NCI-H2029 treated with DMSO at 0.1 percent for 48 hours (cell line): ENCODE data around the gene UFD1.

Experiments
- DNase-seq: peaks from one replicate; lab custom pipeline; 2025; lab: John Stamatoyannopoulos, UW

Gene UFD1

DNA sequence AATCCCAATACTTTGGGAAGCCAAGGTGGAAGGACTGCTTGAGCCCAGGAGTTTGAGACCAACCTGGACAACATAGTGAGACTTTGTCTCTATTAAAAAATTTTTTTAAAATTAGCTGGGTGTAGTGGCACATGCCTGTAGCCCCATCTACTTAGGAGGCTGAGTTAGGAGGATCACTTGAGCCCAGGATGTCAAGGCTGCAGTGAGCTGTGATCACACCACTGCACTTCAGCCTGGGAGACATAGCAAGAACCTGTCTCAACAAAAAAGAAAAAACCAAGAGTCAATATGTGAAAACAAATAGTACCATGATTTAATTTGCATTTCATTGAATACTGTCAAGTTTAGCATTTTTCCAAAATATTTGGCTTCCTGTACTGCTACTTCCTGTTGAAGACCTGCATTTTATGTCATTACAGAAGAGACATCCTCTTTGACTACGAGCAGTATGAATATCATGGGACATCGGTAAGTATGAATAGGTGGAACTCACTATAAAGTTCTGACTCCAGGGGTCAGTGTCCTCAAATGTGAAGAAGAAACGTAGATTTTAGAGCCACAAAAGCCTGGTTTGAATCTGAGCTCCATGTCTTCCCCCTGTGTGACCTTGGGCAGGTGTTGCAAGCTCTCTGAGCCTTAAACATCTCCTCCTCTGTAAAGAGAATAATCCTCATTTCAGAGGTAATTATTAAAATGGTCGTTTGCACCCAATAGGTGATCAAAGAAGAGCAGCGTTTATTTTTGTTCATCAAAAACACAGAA is 16.8 kb upstream of the UFD1 start:
- DNase-seq, result no peak

DNA sequence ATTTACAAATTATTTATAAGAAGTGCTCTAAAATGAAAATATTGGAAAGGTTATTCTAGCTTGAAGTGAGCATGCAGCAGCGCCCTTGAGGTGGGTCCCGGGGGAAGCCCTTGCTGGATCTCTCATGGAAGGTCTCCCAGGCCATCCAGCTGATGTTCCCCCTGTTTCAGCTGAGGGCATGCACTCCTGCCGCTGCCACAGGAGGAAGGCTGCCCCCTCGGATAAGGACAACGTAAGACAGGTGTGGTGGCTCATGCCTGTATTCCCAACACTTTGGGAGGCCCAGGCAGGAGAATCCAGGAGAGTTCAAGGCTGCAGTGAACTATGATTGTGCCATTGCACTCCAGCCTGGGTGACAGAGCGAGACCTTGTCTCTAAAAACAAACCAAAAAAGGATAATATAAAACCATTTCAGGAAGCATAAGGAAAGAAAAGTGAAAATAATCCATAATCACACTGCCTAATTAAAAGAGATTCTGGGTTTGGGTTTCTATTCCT is 15.7 kb upstream of the UFD1 start:
- no peak for DNase-seq

DNA sequence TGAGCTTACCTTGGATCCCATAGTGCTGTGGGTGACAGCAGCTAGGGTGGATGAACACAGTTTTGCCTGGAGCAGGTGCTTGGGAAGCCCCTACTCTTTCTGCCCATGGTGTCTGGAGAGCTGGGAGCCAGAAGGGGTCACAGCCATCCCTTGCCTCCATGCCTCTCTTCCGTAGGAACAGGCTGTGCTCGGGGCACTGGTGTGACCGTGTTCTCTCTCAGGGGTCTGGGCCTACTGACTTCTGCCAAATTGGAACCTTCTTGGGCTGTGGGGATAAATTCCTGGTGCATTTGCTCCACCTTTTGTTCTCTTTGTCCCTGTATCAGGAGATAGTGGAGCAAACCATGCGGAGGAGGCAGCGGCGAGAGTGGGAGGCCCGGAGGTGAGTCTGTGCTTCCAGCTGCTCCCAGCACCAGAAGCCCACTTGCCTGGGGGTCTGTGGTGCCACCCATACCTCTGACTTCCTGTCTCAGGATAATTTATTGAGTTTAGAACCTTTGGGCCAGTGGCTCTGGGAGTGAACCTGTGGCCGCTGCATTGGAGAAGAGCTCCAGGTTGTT is 15.1 kb upstream of the UFD1 start:
- no peak for DNase-seq

- no peak for DNase-seq
Measured at GRCh38 chr22:19492504-19493174, 13.6 kb upstream of the UFD1 start.

GRCh38 chr22:19490628-19491230 is 11.7 kb upstream of the UFD1 start:
- DNase-seq, result no peak

DNA sequence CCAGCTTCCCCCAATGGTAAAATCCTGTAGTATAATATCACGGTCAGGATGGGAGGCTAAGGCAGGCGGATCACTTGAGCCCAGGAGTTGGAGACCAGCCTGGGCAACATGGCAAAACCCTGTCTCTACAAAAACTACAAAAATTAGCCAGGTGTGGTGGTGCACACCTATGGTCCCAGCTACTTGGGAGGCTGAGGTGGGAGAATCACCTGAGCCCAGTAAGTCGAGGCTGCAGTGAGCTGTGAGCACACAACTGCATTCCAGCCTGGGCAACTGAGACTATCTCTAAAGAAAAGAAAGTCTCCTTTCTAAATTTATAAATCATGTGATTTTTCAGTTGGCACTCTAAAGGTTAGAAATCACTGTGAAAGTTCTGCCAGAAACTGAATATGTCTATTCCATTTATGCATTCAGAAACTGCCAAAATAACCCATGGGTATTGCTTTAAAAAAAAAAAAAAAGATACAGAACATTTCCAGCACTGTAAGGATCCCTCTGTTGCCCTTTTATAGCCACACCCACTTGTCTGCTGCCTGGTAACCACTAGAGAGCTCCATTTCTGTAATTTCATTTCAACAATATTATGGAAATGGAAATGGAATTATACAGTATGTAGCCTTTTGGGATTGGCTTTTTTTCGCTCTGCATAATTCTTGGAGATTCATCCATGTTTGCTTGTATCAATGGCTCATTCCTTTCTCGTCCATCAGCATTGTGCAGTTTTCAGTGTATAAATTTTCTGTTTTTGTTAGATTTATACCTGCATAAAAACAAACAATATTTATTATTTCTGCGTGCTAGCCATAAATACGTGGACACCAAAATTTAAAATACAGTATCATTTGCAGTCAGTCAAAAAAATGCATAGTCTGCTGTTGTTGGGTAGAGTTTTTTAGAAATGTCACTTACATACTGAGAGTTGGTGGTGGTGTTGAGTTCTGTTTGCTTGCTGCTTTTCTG is 10.2 kb upstream of the UFD1 start:
- DNase-seq, result no peak

DNA sequence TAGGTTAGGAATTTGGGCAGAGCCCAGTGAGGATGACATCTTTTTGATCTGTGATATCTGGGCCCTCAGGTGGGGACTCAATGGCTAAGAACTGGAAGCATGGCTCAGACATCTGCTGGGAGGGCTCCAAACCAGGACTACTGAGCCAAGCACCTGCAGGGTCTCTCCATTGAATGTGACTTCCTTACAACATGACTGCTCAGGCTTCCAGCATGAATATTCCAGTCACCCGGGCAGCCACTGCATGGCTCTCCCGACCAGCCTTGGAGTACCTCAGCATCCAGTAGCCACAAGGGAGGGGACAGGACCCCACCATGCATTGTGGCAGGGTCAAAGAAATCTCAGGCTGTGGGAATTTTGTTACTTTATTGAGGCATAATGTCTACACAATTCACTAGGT is 9.3 kb upstream of the UFD1 start:
- DNase-seq, result no peak

- no peak for DNase-seq
Measured at GRCh38 chr22:19483481-19484244, 4.7 kb upstream of the UFD1 start.

- no peak for DNase-seq
Measured at GRCh38 chr22:19482297-19482696, 3.3 kb upstream of the UFD1 start.

- DNase-seq, result no peak
Measured at GRCh38 chr22:19480789-19481188, 1.8 kb upstream of the UFD1 start.

- no peak for DNase-seq
Measured at GRCh38 chr22:19480173-19480568, 1.2 kb upstream of the UFD1 start.

DNA sequence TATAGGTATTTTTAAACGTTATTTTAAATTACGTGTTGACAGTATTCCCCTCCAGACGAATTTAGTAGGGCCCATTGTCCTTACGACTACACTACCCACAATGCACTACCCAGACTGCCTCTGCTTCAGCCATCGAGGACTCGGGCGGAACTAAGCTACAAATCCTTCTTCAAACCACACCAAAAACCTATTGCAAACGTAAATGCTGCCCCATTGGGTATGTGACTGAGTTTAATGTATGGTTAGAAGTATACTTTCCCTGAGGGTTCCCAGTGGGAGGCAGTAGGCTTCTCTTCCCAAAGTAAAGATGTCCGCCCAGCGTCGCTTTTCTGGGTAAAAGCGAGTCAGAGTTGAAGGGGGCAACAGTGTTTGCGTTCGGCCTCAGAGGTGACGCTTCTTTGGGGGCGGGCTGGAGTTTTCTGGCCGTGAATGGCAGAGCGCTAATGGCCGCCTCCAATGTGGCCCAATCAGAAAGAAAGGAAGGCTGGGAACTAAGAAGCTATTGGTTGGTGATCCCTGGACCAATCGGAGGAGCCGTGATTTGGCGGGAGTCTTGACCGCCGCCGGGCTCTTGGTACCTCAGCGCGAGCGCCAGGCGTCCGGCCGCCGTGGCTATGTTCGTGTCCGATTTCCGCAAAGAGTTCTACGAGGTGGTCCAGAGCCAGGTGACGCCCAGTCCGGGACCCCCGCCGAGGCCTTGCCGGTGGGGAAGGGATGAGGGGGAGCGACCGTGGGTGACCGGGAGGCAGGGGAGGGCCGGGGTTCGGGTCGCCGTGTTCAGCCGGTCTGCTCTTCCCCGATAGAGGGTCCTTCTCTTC is 571 bp upstream of the UFD1 start, which contains the start of gene CDC45:
Gene CDC45, plus strand, starts transcription at position 566 of the 818 bp plus-strand sequence. Its CDS starts 49 bp downstream, at position 615.
- peak; percentile 98 for DNase-seq

GRCh38 chr22:19478045-19478900 is 720 bp downstream of the UFD1 start:
- DNase-seq, result no peak

DNA sequence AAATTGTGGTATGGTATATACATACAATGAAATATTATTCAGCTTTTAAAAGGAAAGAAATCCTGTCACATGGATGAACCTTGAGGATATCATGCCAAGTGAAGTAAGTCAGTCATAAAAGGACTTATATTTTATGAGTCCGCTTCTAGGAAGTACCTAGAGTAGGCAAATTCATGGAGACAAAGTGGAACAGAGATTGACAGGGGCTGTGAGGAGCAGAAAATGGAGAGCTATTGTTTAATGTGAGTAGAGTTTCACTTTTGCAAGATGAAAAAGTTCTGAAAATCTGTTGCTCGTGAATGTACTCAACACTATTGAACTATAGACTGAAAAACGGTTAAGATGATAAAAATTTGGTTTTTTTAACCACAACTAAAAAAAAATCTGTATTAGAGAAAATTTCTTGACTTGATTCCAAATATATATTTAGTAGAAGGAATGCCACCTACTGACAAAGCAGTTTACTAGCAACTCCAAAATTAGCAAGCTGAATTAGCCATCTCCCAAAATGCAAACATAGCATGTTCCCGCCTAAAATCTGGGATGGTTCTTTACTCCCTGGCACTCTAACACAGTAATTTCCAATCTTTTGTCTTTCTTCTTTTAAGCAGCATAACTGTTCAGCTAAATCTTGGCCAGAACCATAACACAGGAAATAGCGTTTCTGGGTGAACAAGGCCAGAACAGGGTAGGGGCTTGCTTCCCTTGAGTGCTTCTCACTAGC is 1.5 kb downstream of the UFD1 start:
- no peak for DNase-seq

DNA sequence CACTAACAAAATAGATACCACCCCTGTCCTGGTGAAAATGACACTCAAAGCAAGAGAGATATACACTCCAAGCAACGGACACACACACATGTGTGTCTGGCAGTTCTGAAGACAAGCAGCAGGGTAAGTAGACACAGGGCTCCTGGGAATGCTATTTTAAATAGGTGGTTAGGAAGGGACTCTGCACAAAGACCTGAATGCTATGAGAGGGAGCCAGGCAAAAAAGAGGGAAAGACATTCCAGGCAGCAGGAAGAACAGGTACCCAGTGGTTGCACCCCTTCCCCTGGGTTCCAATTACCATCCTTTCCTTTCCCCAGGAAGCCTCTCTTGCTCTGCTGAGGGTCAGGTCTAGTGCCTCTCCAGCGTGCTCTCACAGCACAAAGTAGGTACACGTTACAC is 3.0 kb downstream of the UFD1 start:
- DNase-seq, result no peak

GRCh38 chr22:19473578-19473977 is 5.4 kb downstream of the UFD1 start:
- no peak for DNase-seq

DNA sequence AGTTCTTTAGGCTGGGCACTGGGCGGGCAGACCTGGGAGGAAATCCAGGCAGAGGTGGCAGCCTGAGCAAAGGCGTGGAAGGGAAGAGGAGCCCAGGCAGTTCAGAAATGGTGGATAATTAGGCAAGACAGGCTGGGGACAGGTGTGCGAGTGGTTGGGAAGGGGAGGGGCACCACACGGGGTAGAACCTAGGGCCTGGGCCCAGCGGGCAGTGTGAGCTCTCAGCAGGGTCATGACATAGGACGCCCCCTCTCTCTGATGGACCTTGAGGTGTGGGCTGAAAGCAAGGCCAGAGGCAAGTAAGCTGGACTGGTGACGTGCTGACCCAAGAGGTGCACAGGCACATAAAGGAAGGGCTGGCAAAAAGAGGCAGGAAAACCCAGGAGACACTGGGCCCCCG is 6.8 kb downstream of the UFD1 start:
- DNase-seq, result no peak

DNA sequence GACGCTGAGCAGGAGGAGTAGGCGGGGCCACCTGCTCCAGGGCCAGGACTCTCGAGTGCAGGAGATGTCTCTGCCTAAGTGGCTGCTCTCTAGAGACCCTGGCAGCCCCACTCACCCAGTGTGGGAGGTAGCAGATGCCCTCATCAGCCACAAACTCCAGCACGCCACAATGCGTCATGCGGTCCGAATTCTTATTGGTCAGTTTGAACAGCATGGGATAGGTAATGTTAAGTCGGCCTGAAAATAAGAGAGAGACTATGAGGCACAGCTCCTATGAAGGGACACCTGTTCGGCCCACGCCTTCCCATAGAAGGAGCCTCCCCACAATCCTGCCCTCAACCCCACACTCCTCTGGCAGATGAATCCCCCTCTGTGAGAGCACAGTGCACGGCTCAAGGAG is 7.4 kb downstream of the UFD1 start:
- no peak for DNase-seq
